ENCODE measurements around the gene IQCE.
"Not testable (repeated sequence)": the region's sequence is repeated elsewhere in the genome, so short reads cannot be mapped to it uniquely, and the experiment has no call there.

Gene IQCE

DNA sequence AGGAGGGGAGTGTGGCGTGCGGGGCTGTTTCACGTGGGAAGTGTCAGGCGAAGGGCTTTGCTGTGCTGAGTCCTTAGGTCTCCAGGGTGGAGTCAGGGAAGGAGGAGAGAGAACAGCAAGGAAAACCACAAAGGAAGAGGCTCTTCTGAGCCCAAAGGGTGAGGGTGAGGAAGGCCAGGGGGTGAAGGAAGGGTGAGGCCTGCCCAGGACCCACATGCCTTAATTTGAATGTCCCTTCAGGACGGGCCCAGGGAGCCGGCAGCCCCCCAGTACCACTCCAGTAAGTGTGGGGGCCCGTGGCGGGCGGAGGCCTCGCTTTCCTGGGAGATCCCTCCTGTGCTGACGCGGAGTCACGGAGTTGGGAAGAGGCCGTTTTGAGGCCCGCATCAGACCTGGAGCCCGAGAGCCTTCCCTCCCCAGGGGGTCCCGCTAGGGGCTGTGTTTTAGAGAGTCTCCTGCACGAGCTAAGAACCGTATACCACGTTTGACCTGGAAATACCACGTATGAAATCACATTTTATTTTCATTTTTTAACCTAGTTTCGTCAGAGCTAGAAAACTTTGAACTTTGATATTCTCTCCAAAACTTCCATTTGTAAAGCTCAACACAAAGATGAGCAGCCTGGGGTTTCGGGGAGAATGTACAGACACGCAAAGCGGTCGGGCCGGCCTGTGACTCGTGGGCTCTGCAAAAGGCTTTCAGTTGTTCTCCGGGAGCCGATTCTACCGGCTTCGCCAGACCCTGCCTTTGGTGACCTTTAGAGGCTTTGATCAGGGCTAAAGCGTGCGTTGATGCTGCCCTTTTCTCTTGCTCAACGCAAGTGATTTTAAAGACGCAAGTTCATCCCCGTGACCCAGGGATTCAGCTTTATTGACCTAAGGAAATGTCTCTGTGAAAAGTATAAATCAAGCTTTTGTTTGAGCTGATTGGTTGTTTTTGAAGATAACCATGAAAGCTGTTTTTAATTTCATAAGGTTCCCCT is 49.4 kb downstream of the IQCE start:
- H3K36me3 ChIP-seq: no peaks in the 10 kb centered on the region
- peak overlapping the region in 7 of 10 experiments; percentile 26 to 57 (median 49); a peak in 12 of 20 replicates for H3K4me3 ChIP-seq
- TF ChIP-seq Cebpa-rat (IDR thresholded peaks at IDR 0.05): no peak
- peak overlapping the region; percentile 58 to 93 (median 81) for H3K27ac ChIP-seq
- H3K4me1 ChIP-seq: peaks cover 91 to 100% (median 99%) of the 10 kb centered on the region in 10 experiments
- H3K4me2 ChIP-seq: peak overlapping the region; percentile 90 to 99 (median 95)
- H4K20me1 ChIP-seq: 0 out of 22 replicates have a peak, but pooled peaks cover 0 to 4% (median 0%) of the 10 kb centered on the region in 11 experiments
- H3K9me3 ChIP-seq (replicated peaks in 1 of 11): no peaks in the 10 kb centered on the region
- H3K9ac ChIP-seq: peak overlapping the region; percentile 61 to 78 (median 74)
- 0 out of 22 replicates have a peak, but pooled peaks cover 0 to under 1% (median 0%) of the 10 kb centered on the region in 11 experiments for H3K27me3 ChIP-seq

- Histone ChIP-seq H3K4me2 (peak overlapping the region; percentile 90 to 99 (median 95)), H3K27ac (peak overlapping the region; percentile 58 to 93 (median 81); a peak in 21 of 22 replicates), H3K4me1 (peaks cover 95 to 100% (median 100%) of the 10 kb centered on the region in 10 experiments), H4K20me1 (0 out of 22 replicates have a peak, but pooled peaks cover 0 to 8% (median 0%) of the 10 kb centered on the region in 11 experiments), H3K9ac (peak overlapping the region; percentile 61 to 78 (median 74)), H3K36me3 (no peaks in the 10 kb centered on the region), H3K4me3 (peak overlapping the region in 7 of 10 experiments; percentile 5 to 57 (median 43); a peak in 10 of 20 replicates), H3K27me3 (peaks cover 0 to 8% (median 0%) of the 10 kb centered on the region in 11 experiments; a peak in 3 of 22 replicates), H3K9me3 (replicated peaks in 1 of 11) (no peaks in the 10 kb centered on the region)
- no peak for TF ChIP-seq Cebpa-rat (IDR thresholded peaks at IDR 0.05)
These were observed 50.2 kb downstream of the IQCE start for GRCh38 chr7:2608921-2609411.

- Histone ChIP-seq H3K9ac (peak overlapping the region in 8 of 11 experiments; percentile 9 to 78 (median 68); a peak in 14 of 22 replicates), H3K4me1 (peaks cover 96 to 100% (median 100%) of the 10 kb centered on the region in 10 experiments)
These were observed 50.9 kb downstream of the IQCE start for GRCh38 chr7:2609646-2610045.

GRCh38 chr7:2610466-2610865 is 51.7 kb downstream of the IQCE start:
- Histone ChIP-seq H3K9ac (peak overlapping the region in 9 of 11 experiments; percentile 9 to 78 (median 33); a peak in 15 of 22 replicates), H3K9me3 (replicated peaks in 1 of 11) (no peaks in the 10 kb centered on the region), H3K4me3 (peak overlapping the region in 1 of 10 experiments; percentile 24; a peak in 1 of 20 replicates), H3K4me2 (peak overlapping the region; percentile 90 to 99 (median 95)), H4K20me1 (peaks cover 0 to 9% (median 0%) of the 10 kb centered on the region in 11 experiments; a peak in 1 of 22 replicates), H3K36me3 (no peaks in the 10 kb centered on the region), H3K4me1 (peaks cover 96 to 100% (median 100%) of the 10 kb centered on the region in 10 experiments), H3K27ac (peak overlapping the region in 8 of 11 experiments; percentile 9 to 93 (median 34); a peak in 9 of 22 replicates), H3K27me3 (peaks cover 0 to 21% (median 0%) of the 10 kb centered on the region in 11 experiments; a peak in 4 of 22 replicates)
- TF ChIP-seq Cebpa-rat (IDR thresholded peaks at IDR 0.05): no peak

More at GRCh38 chr7:2609646-2610045, 50.9 kb downstream of the IQCE start:
- H3K27me3 ChIP-seq: peaks cover 0 to 14% (median 0%) of the 10 kb centered on the region in 11 experiments; a peak in 4 of 22 replicates
- H3K9me3 ChIP-seq (replicated peaks in 1 of 11); H3K36me3 ChIP-seq; H4K20me1 ChIP-seq: not testable (repeated sequence)
- peak overlapping the region in 4 of 10 experiments; percentile 24 to 56 (median 47); a peak in 7 of 20 replicates for H3K4me3 ChIP-seq
- peak overlapping the region in 7 of 11 experiments; percentile 58 to 93 (median 83); a peak in 12 of 22 replicates for H3K27ac ChIP-seq
- H3K4me2 ChIP-seq: peak overlapping the region; percentile 90 to 99 (median 95)

- Histone ChIP-seq H3K27me3 (peaks cover 0 to 21% (median 0%) of the 10 kb centered on the region in 11 experiments; a peak in 4 of 22 replicates), H3K9ac (peak overlapping the region in 8 of 11 experiments; percentile 15 to 85 (median 58); a peak in 8 of 22 replicates), H3K36me3 (no peaks in the 10 kb centered on the region), H3K27ac (peak overlapping the region in 7 of 11 experiments; percentile 5 to 94 (median 91); a peak in 10 of 22 replicates), H3K4me1 (peaks cover 96 to 100% (median 100%) of the 10 kb centered on the region in 10 experiments), H3K4me3 (no peak overlapping the region), H3K9me3 (replicated peaks in 1 of 11) (no peaks in the 10 kb centered on the region), H3K4me2 (peak overlapping the region; percentile 90 to 99 (median 95)), H4K20me1 (peaks cover 0 to 9% (median 0%) of the 10 kb centered on the region in 11 experiments; a peak in 1 of 22 replicates)
- no peak for TF ChIP-seq Cebpa-rat (IDR thresholded peaks at IDR 0.05)
These were observed 52.1 kb downstream of the IQCE start for GRCh38 chr7:2610898-2611297.

- peak overlapping the region in 7 of 11 experiments; percentile 5 to 94 (median 23); a peak in 9 of 22 replicates for H3K27ac ChIP-seq
- peak overlapping the region; percentile 90 to 99 (median 95) for H3K4me2 ChIP-seq
- peaks cover 96 to 100% (median 100%) of the 10 kb centered on the region in 10 experiments for H3K4me1 ChIP-seq
- peaks cover 0 to 21% (median 0%) of the 10 kb centered on the region in 11 experiments; a peak in 4 of 22 replicates for H3K27me3 ChIP-seq
- no peak overlapping the region; a peak in 1 of 20 replicates for H3K4me3 ChIP-seq
- no peak for TF ChIP-seq Cebpa-rat (IDR thresholded peaks at IDR 0.05)
- no peaks in the 10 kb centered on the region for H3K9me3 ChIP-seq (replicated peaks in 1 of 11)
- H4K20me1 ChIP-seq: peaks cover 0 to 9% (median 0%) of the 10 kb centered on the region in 11 experiments; a peak in 1 of 22 replicates
- peak overlapping the region in 7 of 11 experiments; percentile 5 to 85 (median 23); a peak in 5 of 22 replicates for H3K9ac ChIP-seq
- no peaks in the 10 kb centered on the region for H3K36me3 ChIP-seq
These were observed 52.6 kb downstream of the IQCE start for GRCh38 chr7:2611401-2611800.

- peaks cover 0 to 9% (median 0%) of the 10 kb centered on the region in 11 experiments; a peak in 1 of 22 replicates for H4K20me1 ChIP-seq
- H3K4me3 ChIP-seq: no peak overlapping the region
- TF ChIP-seq Cebpa-rat (IDR thresholded peaks at IDR 0.05): no peak
- no peaks in the 10 kb centered on the region for H3K36me3 ChIP-seq
- H3K27ac ChIP-seq: peak overlapping the region in 7 of 11 experiments; percentile 12 to 94 (median 86); a peak in 12 of 22 replicates
- peaks cover 96 to 100% (median 100%) of the 10 kb centered on the region in 10 experiments for H3K4me1 ChIP-seq
- H3K9me3 ChIP-seq (replicated peaks in 1 of 11): no peaks in the 10 kb centered on the region
- peak overlapping the region; percentile 90 to 99 (median 95) for H3K4me2 ChIP-seq
- peaks cover 0 to 21% (median 0%) of the 10 kb centered on the region in 11 experiments; a peak in 4 of 22 replicates for H3K27me3 ChIP-seq
- peak overlapping the region in 4 of 11 experiments; percentile 5 to 85 (median 28); a peak in 5 of 22 replicates for H3K9ac ChIP-seq
These were observed 53.1 kb downstream of the IQCE start for GRCh38 chr7:2611922-2612321.

Measured in BLaER1 treated with 17β-estradiol and CSF1 and Interleukin-3, amounts not matched to agents 10 nM and 100 nM (cell line).